ENCODE measurements around the gene BNIP3.
A peak's percentile ranks its signal among the peaks of the same experiment; 100 is the strongest.
"Not testable (repeated sequence)": the region's sequence is repeated elsewhere in the genome, so short reads cannot be mapped to it uniquely, and the experiment has no call there.

BNIP3 gene

GRCh38 chr10:131921184-131921583 lies 60.5 kb downstream of the BNIP3 start:
- Histone ChIP-seq H3K4me3 (ENCODE audit: low read depth, low read length) (no peak overlapping the region), H3K4me1 (ENCODE audit: control insufficient read depth, insufficient read depth, low read length) (no peaks in the 10 kb centered on the region), H3K36me3 (ENCODE audit: control insufficient read depth in 2 of 2, insufficient read depth in 1 of 2, low read length in 2 of 2) (no peaks in the 10 kb centered on the region), H3K27ac (ENCODE audit: extremely low read depth, low read depth, low read length) (no peak overlapping the region), H3K9me3 (ENCODE audit: control insufficient read depth, insufficient read depth, low read depth, low read length) (peaks cover 2% of the 10 kb centered on the region; the same call in 1 of the 2 replicates)
- POLR2A ChIA-PET, result no interaction called here
- CTCF ChIA-PET, result no interaction called here
- TF ChIP-seq SP7 (tag by site-specific recombination; IDR thresholded peaks at IDR 0.05) (0 out of 2 replicates have a peak, but pooled peaks have one; percentile 17), ZBTB21 (tag by site-specific recombination; IDR thresholded peaks at IDR 0.05) (no peak)

- Histone ChIP-seq H3K27ac (ENCODE audit: extremely low read depth, low read depth, low read length) (no peak overlapping the region), H3K4me3 (ENCODE audit: low read depth, low read length) (no peak overlapping the region), H3K9me3 (ENCODE audit: control insufficient read depth, insufficient read depth, low read depth, low read length) (peaks cover under 1% of the 10 kb centered on the region; the same call in 1 of the 2 replicates), H3K4me1 (ENCODE audit: control insufficient read depth, insufficient read depth, low read length) (no peaks in the 10 kb centered on the region), H3K36me3 (ENCODE audit: control insufficient read depth in 2 of 2, insufficient read depth in 1 of 2, low read length in 2 of 2) (no peaks in the 10 kb centered on the region)
- POLR2A ChIA-PET, result no interaction called here
- CTCF ChIA-PET, result no interaction called here
- TF ChIP-seq ZBTB21 (tag by site-specific recombination; IDR thresholded peaks at IDR 0.05) (no peak), ZNF121 (tag by site-specific recombination; IDR thresholded peaks at IDR 0.05) (peak; percentile 80)
These were observed 61.0 kb downstream of the BNIP3 start for GRCh38 chr10:131920693-131921092.

- ChIA-PET POLR2A (no interaction called here), CTCF (no interaction called here)
- H3K9me3 ChIP-seq (ENCODE audit: control insufficient read depth, insufficient read depth, low read depth, low read length), result no peaks in the 10 kb centered on the region
These were observed 61.6 kb downstream of the BNIP3 start for GRCh38 chr10:131920151-131920550.

GRCh38 chr10:131919461-131919860 lies 62.3 kb downstream of the BNIP3 start:
- CTCF ChIA-PET; H3K27ac ChIP-seq (ENCODE audit: extremely low read depth, low read depth, low read length); H3K36me3 ChIP-seq (ENCODE audit: control insufficient read depth in 2 of 2, insufficient read depth in 1 of 2, low read length in 2 of 2); H3K4me3 ChIP-seq (ENCODE audit: low read depth, low read length); H3K9me3 ChIP-seq (ENCODE audit: control insufficient read depth, insufficient read depth, low read depth, low read length); POLR2A ChIA-PET; H3K4me1 ChIP-seq (ENCODE audit: control insufficient read depth, insufficient read depth, low read length): not testable (repeated sequence)

More at GRCh38 chr10:131920151-131920550, 61.6 kb downstream of the BNIP3 start:
- Histone ChIP-seq H3K36me3 (ENCODE audit: control insufficient read depth in 2 of 2, insufficient read depth in 1 of 2, low read length in 2 of 2) (no peaks in the 10 kb centered on the region), H3K4me1 (ENCODE audit: control insufficient read depth, insufficient read depth, low read length) (no peaks in the 10 kb centered on the region), H3K4me3 (ENCODE audit: low read depth, low read length) (no peak overlapping the region), H3K27ac (ENCODE audit: extremely low read depth, low read depth, low read length) (no peak overlapping the region)
- 0 out of 2 replicates have a peak, but pooled peaks have one; percentile 8 for TF ChIP-seq EGR2 (tag by site-specific recombination; IDR thresholded peaks at IDR 0.05; ENCODE audit: low read depth)
- TF ChIP-seq ZFHX2 (tag by site-specific recombination; conservative IDR thresholded peaks at IDR 0.05), result 0 out of 2 replicates have a peak, but pooled peaks have one; percentile 33
- TF ChIP-seq, protein P1, sequence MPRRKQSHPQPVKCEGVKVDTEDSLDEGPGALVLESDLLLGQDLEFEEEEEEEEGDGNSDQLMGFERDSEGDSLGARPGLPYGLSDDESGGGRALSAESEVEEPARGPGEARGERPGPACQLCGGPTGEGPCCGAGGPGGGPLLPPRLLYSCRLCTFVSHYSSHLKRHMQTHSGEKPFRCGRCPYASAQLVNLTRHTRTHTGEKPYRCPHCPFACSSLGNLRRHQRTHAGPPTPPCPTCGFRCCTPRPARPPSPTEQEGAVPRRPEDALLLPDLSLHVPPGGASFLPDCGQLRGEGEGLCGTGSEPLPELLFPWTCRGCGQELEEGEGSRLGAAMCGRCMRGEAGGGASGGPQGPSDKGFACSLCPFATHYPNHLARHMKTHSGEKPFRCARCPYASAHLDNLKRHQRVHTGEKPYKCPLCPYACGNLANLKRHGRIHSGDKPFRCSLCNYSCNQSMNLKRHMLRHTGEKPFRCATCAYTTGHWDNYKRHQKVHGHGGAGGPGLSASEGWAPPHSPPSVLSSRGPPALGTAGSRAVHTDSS (tag by site-specific recombination; IDR thresholded peaks at IDR 0.05), result no peak
- TF ChIP-seq ZNF473 (tag by site-specific recombination; IDR thresholded peaks at IDR 0.05), result no peak

Measured in HEK293 (cell line).